IgD-negative memory B cell (primary cell): ENCODE data around the gene SPTLC2. TPM values are rescaled to one million over a fixed set of nuclear protein-coding genes. Genes with fewer than 3 reads are reported as not detected.
"Not testable (repeated sequence)": the region's sequence is repeated elsewhere in the genome, so short reads cannot be mapped to it uniquely, and the experiment has no call there.

Experiments used
- H3K27ac Mint-ChIP-seq, 3 donors: one replicate each; pipeline ENCODE4 v1.8.0; 2020 to 2022; ENCODE audit warnings: mild to moderate bottlenecking in 3 of 3, mixed read lengths in 3 of 3, moderate library complexity in 1 of 3
- H3K27me3 Mint-ChIP-seq: one replicate; pipeline ENCODE4 v1.8.0; 2021; ENCODE audit warnings: mixed read lengths
- H3K36me3 Mint-ChIP-seq: one replicate; pipeline ENCODE4 v1.8.0; 2020; ENCODE audit warnings: mild to moderate bottlenecking, mixed read lengths
- H3K4me1 Mint-ChIP-seq, 3 donors: one replicate each; pipeline ENCODE4 v1.8.0; 2020 to 2022; ENCODE audit warnings: mixed read lengths in 3 of 3, mild to moderate bottlenecking in 1 of 3
- H3K4me3 Mint-ChIP-seq, 4 donors: one replicate each; pipeline ENCODE4 v1.8.0; 2020 to 2022; ENCODE audit warnings: mild to moderate bottlenecking in 4 of 4, mixed read lengths in 4 of 4, moderate library complexity in 3 of 4
- H3K9me3 Mint-ChIP-seq, 3 donors: one replicate each; pipeline ENCODE4 v1.8.0; 2020 to 2021; ENCODE audit warnings: mixed read lengths in 3 of 3, mild to moderate bottlenecking in 1 of 3
- polyA plus RNA-seq: library from polyadenylated mRNA; unstranded; fragments of 300-500 nt; fragmentation: Illumina TruSeq; gene quantifications from one replicate; pipeline ENCODE4 v1.2.3, GENCODE V29; 2021

SPTLC2 gene
- polyA plus RNA-seq, 1 donor from 2014 or later, result 20.3 TPM

GRCh38 chr14:77588411-77589025 lies 27.9 kb downstream of the SPTLC2 start:
- not testable (repeated sequence) for H3K9me3 Mint-ChIP-seq, H3K36me3 Mint-ChIP-seq, H3K27me3 Mint-ChIP-seq
- Mint-ChIP-seq H3K4me1 (peaks cover 44 to 47% (median 46%) of the 10 kb centered on the region in 3 donors), H3K4me3 (peak overlapping the region in 2 of 4 donors; percentile 43 to 77), H3K27ac (peak overlapping the region in 1 of 3 donors; percentile 40)

GRCh38 chr14:77585385-77585784 lies 31.1 kb downstream of the SPTLC2 start:
- Mint-ChIP-seq H3K4me3 (no peak overlapping the region), H3K9me3 (no peaks in the 10 kb centered on the region), H3K27ac (no peak overlapping the region), H3K4me1 (peaks cover 37 to 40% (median 37%) of the 10 kb centered on the region in 3 donors), H3K36me3 (peaks cover 6% of the 10 kb centered on the region), H3K27me3 (no peaks in the 10 kb centered on the region)

- Mint-ChIP-seq H3K27me3 (no peaks in the 10 kb centered on the region), H3K9me3 (no peaks in the 10 kb centered on the region), H3K36me3 (peaks cover 4% of the 10 kb centered on the region), H3K27ac (peak overlapping the region in 1 of 3 donors; percentile 25), H3K4me3 (no peak overlapping the region), H3K4me1 (peaks cover 34 to 39% (median 37%) of the 10 kb centered on the region in 3 donors)
Observed at GRCh38 chr14:77584809-77585208, 31.6 kb downstream of the SPTLC2 start.

GRCh38 chr14:77583657-77584056 lies 32.8 kb downstream of the SPTLC2 start:
- Mint-ChIP-seq H3K4me3 (no peak overlapping the region), H3K36me3 (peaks cover 4% of the 10 kb centered on the region), H3K27ac (peak overlapping the region in 1 of 3 donors; percentile 4), H3K4me1 (peaks cover 30 to 37% (median 34%) of the 10 kb centered on the region in 3 donors), H3K9me3 (no peaks in the 10 kb centered on the region), H3K27me3 (no peaks in the 10 kb centered on the region)

- Mint-ChIP-seq H3K36me3 (no peaks in the 10 kb centered on the region), H3K4me1 (peaks cover 21 to 32% (median 26%) of the 10 kb centered on the region in 3 donors), H3K9me3 (no peaks in the 10 kb centered on the region), H3K27ac (no peak overlapping the region), H3K4me3 (no peak overlapping the region), H3K27me3 (no peaks in the 10 kb centered on the region)
Observed at GRCh38 chr14:77582511-77582910, 33.9 kb downstream of the SPTLC2 start.

GRCh38 chr14:77580964-77581505 lies 35.4 kb downstream of the SPTLC2 start:
- no peaks in the 10 kb centered on the region for H3K9me3 Mint-ChIP-seq
- peak overlapping the region in 2 of 4 donors; percentile 28 to 58 for H3K4me3 Mint-ChIP-seq
- peaks cover 1% of the 10 kb centered on the region for H3K36me3 Mint-ChIP-seq
- peak overlapping the region in 2 of 3 donors; percentile 53 to 63 for H3K27ac Mint-ChIP-seq
- no peaks in the 10 kb centered on the region for H3K27me3 Mint-ChIP-seq
- peaks cover 13 to 23% (median 15%) of the 10 kb centered on the region in 3 donors for H3K4me1 Mint-ChIP-seq

- Mint-ChIP-seq H3K27ac (no peak overlapping the region), H3K4me1 (peaks cover 11 to 21% (median 13%) of the 10 kb centered on the region in 3 donors), H3K36me3 (peaks cover 1% of the 10 kb centered on the region), H3K9me3 (no peaks in the 10 kb centered on the region), H3K27me3 (no peaks in the 10 kb centered on the region), H3K4me3 (peak overlapping the region in 1 of 4 donors; percentile 58)
Observed at GRCh38 chr14:77580477-77580876, 36.0 kb downstream of the SPTLC2 start.

- Mint-ChIP-seq H3K27me3 (no peaks in the 10 kb centered on the region), H3K4me3 (no peak overlapping the region), H3K27ac (peak overlapping the region in 1 of 3 donors; percentile 28)
Observed at GRCh38 chr14:77579780-77580179, 36.7 kb downstream of the SPTLC2 start.

GRCh38 chr14:77579065-77579464 lies 37.4 kb downstream of the SPTLC2 start:
- Mint-ChIP-seq H3K9me3 (peaks cover 0 to 3% (median 3%) of the 10 kb centered on the region in 3 donors), H3K27ac (no peak overlapping the region), H3K27me3 (no peaks in the 10 kb centered on the region), H3K4me1 (peaks cover 5 to 18% (median 10%) of the 10 kb centered on the region in 3 donors), H3K36me3 (peaks cover 6% of the 10 kb centered on the region), H3K4me3 (no peak overlapping the region)

More at GRCh38 chr14:77579780-77580179, 36.7 kb downstream of the SPTLC2 start:
- peaks cover 1% of the 10 kb centered on the region for H3K36me3 Mint-ChIP-seq
- H3K4me1 Mint-ChIP-seq, result peaks cover 9 to 21% (median 13%) of the 10 kb centered on the region in 3 donors
- H3K9me3 Mint-ChIP-seq, result no peaks in the 10 kb centered on the region

- H3K4me1 Mint-ChIP-seq, result peaks cover 0 to 2% (median 0%) of the 10 kb centered on the region in 3 donors
- H3K27ac Mint-ChIP-seq, result peak overlapping the region in 1 of 3 donors; percentile 62
Observed at GRCh38 chr14:77574446-77575115, 41.9 kb downstream of the SPTLC2 start.

GRCh38 chr14:77573964-77574363 lies 42.5 kb downstream of the SPTLC2 start:
- H3K4me3 Mint-ChIP-seq, result no peak overlapping the region
- H3K4me1 Mint-ChIP-seq, result peaks cover 0 to 2% (median 0%) of the 10 kb centered on the region in 3 donors
- H3K27ac Mint-ChIP-seq, result peak overlapping the region in 1 of 3 donors; percentile 62
- peaks cover 0 to 5% (median 3%) of the 10 kb centered on the region in 3 donors for H3K9me3 Mint-ChIP-seq
- no peaks in the 10 kb centered on the region for H3K27me3 Mint-ChIP-seq
- peaks cover 16% of the 10 kb centered on the region for H3K36me3 Mint-ChIP-seq

More at GRCh38 chr14:77574446-77575115, 41.9 kb downstream of the SPTLC2 start:
- peaks cover 0 to 5% (median 3%) of the 10 kb centered on the region in 3 donors for H3K9me3 Mint-ChIP-seq
- no peak overlapping the region for H3K4me3 Mint-ChIP-seq
- H3K36me3 Mint-ChIP-seq, result peaks cover 16% of the 10 kb centered on the region
- H3K27me3 Mint-ChIP-seq, result no peaks in the 10 kb centered on the region

- no peaks in the 10 kb centered on the region for H3K27me3 Mint-ChIP-seq
- H3K4me1 Mint-ChIP-seq, result peaks cover 0 to 9% (median 5%) of the 10 kb centered on the region in 3 donors
- peak overlapping the region in 2 of 3 donors; percentile 88 to 90 for H3K27ac Mint-ChIP-seq
- peak overlapping the region in 1 of 4 donors; percentile 5 for H3K4me3 Mint-ChIP-seq
- H3K9me3 Mint-ChIP-seq, result peaks cover 0 to 5% (median 3%) of the 10 kb centered on the region in 3 donors
- H3K36me3 Mint-ChIP-seq, result peaks cover 17% of the 10 kb centered on the region
Observed at GRCh38 chr14:77570706-77571268, 45.6 kb downstream of the SPTLC2 start.

- Mint-ChIP-seq H3K27ac (peak overlapping the region in 1 of 3 donors; percentile 50), H3K9me3 (no peaks in the 10 kb centered on the region), H3K36me3 (peaks cover 2% of the 10 kb centered on the region)
Observed at GRCh38 chr14:77565994-77566305, 50.5 kb downstream of the SPTLC2 start.

GRCh38 chr14:77565289-77565993 lies 51.0 kb downstream of the SPTLC2 start:
- H3K27me3 Mint-ChIP-seq, result no peaks in the 10 kb centered on the region
- H3K27ac Mint-ChIP-seq, result peak overlapping the region in 2 of 3 donors; percentile 8 to 39
- no peak overlapping the region for H3K4me3 Mint-ChIP-seq
- H3K9me3 Mint-ChIP-seq, result no peaks in the 10 kb centered on the region
- H3K4me1 Mint-ChIP-seq, result peaks cover 3 to 16% (median 5%) of the 10 kb centered on the region in 3 donors
- peaks cover 2% of the 10 kb centered on the region for H3K36me3 Mint-ChIP-seq

More at GRCh38 chr14:77565994-77566305, 50.5 kb downstream of the SPTLC2 start:
- Mint-ChIP-seq H3K27me3 (no peaks in the 10 kb centered on the region), H3K4me1 (peaks cover 3 to 16% (median 5%) of the 10 kb centered on the region in 3 donors), H3K4me3 (no peak overlapping the region)
